HUES48 (cell line): Measurements from ENCODE around the gene CRYBB2.
"Not testable (repeated sequence)": the region's sequence is repeated elsewhere in the genome, so short reads cannot be mapped to it uniquely, and the experiment has no call there.

ENCODE experiments used
- H3K27ac ChIP-seq: one replicate; pipeline ENCODE4 v1.7.0; 2013; ENCODE audit warnings: low read depth, low read length, inconsistent platforms
- H3K27me3 ChIP-seq: 2 replicates; pipeline ENCODE4 v1.6.1; 2013; ENCODE audit warnings: mild to moderate bottlenecking, low read length; ENCODE audit not compliant: control insufficient read depth, insufficient read depth
- H3K36me3 ChIP-seq: 2 replicates; pipeline ENCODE4 v1.6.1; 2013; ENCODE audit warnings: low read length; ENCODE audit not compliant: control insufficient read depth, insufficient read depth
- H3K4me1 ChIP-seq: 2 replicates; pipeline ENCODE4 v1.6.1; 2013; ENCODE audit warnings: mild to moderate bottlenecking, low read length; ENCODE audit not compliant: control insufficient read depth, insufficient read depth
- H3K4me3 ChIP-seq: 2 replicates; pipeline ENCODE4 v1.5.1; 2013; ENCODE audit warnings: mild to moderate bottlenecking, low read depth, low read length
- H3K9ac ChIP-seq: 2 replicates; pipeline ENCODE4 v1.6.1; 2013; ENCODE audit warnings: mild to moderate bottlenecking, low read depth, low read length, moderate library complexity
- H3K9me3 ChIP-seq: 2 replicates; pipeline ENCODE4 v1.6.1; 2013; ENCODE audit warnings: low read length; ENCODE audit not compliant: control insufficient read depth, insufficient read depth

The CRYBB2 gene, protein sequence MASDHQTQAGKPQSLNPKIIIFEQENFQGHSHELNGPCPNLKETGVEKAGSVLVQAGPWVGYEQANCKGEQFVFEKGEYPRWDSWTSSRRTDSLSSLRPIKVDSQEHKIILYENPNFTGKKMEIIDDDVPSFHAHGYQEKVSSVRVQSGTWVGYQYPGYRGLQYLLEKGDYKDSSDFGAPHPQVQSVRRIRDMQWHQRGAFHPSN

DNA sequence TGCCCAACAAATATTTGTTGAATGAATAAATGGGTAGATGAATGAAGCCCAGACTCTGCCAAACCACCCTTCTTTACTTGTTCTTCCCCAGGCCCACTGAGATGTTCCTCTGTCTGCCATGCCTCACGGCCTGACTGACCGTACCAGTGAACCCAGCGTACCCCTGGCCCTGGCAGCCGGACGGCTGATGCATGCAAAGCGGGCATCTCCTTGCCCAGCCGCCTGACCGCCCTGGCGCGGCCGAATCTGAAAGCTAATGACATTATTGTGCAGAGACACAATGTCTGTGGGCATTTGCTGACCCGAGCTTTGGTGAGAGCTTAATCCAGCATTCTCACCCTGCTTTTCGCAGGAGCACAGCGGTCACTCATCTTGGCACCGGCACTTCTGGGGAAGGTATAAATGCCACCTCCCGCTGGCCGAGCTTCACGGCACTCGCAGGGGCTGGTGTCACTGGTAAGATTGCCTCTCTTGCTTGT is at the start of gene CRYBB2:
TSS of gene CRYBB2 (plus strand) at position 429 of the 479 bp plus-strand sequence. CDS start 1,791 bp downstream, outside the sequence.
- no peak within 1 kb of the TSS for H3K27ac ChIP-seq
- H3K36me3 ChIP-seq, result no peaks in the 10 kb centered on the region

DNA sequence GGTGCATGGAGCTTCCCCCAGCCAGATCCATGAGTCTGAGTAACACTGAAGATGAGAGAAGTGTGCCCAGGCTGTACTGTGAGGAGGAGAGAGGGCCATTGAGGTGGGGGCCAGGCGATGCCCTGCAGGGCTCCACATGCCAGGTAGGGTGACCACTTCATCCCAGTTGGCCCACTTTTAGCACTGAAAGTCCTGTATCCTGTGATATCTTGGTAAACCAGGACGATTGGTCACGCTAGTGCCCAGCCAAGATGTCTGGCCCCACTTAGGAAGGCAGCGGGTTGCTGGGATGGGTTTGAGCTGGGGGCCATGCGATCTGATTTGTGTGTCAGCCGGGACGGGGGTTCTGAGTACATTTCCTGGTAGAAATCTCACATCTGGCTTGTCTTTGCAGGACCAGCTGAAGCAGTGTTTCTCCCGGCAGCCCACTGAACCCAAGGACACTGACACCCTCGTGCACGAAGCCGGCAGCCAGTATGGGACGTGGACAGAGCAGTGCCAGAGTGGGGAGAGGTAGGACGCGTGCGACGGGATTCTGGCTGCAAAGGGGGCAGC is 48.9 kb upstream of the CRYBB2 start:
- peaks cover 14% of the 10 kb centered on the region for H3K36me3 ChIP-seq
- no peaks in the 10 kb centered on the region for H3K9me3 ChIP-seq
- no peak overlapping the region for H3K9ac ChIP-seq
- H3K27me3 ChIP-seq, result no peaks in the 10 kb centered on the region
- no peak overlapping the region for H3K27ac ChIP-seq
- H3K4me3 ChIP-seq, result no peak overlapping the region
- peaks cover 9% of the 10 kb centered on the region for H3K4me1 ChIP-seq

More for the DNA sequence above, at the start of gene CRYBB2:
- no peaks in the 10 kb centered on the region for H3K4me1 ChIP-seq
- H3K9me3 ChIP-seq, result no peaks in the 10 kb centered on the region
- no peaks in the 10 kb centered on the region for H3K27me3 ChIP-seq
- no peak within 1 kb of the TSS for H3K9ac ChIP-seq
- no peak within 1 kb of the TSS for H3K4me3 ChIP-seq

DNA sequence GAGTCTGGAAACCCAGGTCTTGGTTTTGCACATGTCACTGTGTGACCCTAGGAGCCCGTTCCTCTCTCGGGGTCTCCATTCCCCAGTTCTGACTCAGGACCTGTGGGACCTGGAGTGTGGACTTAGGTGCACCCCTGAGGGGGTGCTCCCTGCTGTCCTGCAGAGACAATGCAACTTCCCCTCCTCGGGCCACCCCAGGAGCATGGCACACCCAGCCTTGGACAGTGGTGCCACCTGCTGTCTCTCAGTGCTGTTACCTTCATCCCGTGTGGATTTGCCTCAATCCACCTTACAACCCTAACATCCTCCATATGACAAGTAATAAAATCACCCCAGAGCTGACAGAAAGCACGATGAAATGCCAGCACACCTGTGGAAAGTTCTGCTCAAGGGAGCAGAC is 47.3 kb upstream of the CRYBB2 start:
- no peak overlapping the region for H3K4me3 ChIP-seq
- H3K27ac ChIP-seq, result no peak overlapping the region
- peaks cover 15% of the 10 kb centered on the region for H3K36me3 ChIP-seq
- H3K9me3 ChIP-seq, result no peaks in the 10 kb centered on the region
- no peaks in the 10 kb centered on the region for H3K27me3 ChIP-seq
- H3K4me1 ChIP-seq, result peaks cover 9% of the 10 kb centered on the region
- no peak overlapping the region for H3K9ac ChIP-seq

DNA sequence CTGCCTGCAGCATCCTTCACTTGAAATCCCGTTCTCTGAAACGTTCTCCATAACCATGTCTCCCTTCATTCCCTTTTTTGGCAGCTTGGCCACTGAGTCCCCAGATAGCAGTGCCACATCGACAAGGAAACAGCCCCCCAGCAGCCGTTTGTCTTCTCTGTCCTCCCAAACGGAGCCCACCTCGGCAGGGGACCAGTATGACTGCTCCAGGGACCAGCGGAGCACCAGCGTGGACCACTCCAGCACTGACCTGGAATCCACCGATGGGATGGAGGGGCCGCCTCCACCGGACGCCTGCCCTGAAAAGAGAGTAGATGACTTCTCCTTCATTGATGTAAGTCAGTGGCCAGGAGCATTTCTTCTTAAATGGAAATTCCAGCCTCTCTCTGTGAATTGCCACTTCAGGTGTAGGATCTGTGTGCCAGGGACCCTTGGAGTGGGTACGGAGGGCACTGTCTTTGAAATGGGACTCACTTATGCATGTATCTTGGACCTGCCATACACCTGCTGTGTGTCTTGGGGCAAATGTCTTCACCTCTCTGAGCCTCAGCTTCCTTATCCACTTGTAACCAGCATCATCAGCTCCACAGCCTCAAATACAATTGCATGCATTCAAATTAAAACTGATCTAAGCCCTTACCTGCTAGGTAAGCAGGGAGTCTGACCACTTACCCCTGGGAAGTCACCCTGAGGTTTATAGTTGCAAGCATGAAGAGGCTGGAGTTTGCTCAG is 45.1 kb upstream of the CRYBB2 start:
- Histone ChIP-seq H3K4me3 (no peak overlapping the region), H3K27me3 (no peaks in the 10 kb centered on the region), H3K9me3 (no peaks in the 10 kb centered on the region), H3K36me3 (peaks cover 18% of the 10 kb centered on the region), H3K9ac (no peak overlapping the region), H3K27ac (no peak overlapping the region), H3K4me1 (peaks cover 9% of the 10 kb centered on the region)

DNA sequence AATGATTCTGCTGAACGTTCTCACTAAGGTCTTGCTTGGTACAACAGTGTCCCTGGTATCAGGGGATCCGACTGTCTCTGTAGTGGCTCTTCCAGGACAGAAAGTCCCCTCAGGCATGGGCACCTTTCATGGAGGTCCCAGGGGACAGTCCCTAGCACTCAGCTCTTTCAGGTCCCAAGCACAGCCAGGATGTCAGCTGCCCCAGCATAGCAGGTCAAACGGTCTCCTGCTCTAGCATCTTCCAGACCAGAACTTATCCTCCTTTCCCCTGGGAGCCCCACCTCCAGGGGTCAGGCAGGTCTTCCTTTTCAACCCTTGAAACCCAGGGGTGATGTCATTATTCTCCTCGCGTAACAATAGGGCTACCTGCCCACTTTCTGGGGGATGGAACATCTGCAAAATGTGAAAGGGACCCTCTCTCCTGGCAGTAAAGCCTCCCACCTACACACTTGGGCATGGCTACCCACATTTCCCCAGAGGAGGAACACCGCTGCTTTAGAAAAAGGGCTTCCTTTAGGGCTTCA is 44.5 kb upstream of the CRYBB2 start:
- Histone ChIP-seq H3K9me3 (peaks cover 2% of the 10 kb centered on the region; the same call in 1 of the 2 replicates), H3K4me1 (peaks cover 9% of the 10 kb centered on the region), H3K9ac (no peak overlapping the region), H3K27me3 (no peaks in the 10 kb centered on the region), H3K36me3 (peaks cover 23% of the 10 kb centered on the region), H3K4me3 (no peak overlapping the region), H3K27ac (no peak overlapping the region)

DNA sequence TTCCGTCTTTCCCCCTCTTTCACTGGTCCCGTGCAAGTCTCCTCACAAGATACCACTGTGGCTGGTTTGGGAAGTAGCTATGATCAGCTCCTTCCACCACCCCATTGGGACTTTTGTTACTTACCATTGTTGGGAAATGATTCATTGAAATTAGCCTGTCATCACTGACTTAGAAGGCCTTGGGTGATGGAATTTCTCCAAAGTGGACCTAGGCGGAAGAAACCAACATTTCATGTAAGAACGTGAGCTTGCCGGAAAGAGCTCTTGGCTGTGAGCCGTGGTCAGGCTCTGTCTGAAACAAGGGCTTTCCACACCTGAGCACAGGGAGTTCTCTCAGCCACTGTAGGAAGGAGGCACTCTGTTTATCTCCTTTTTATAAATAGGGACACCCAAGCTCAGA is 43.3 kb upstream of the CRYBB2 start:
- Histone ChIP-seq H3K27ac (no peak overlapping the region), H3K36me3 (peaks cover 23% of the 10 kb centered on the region), H3K27me3 (no peaks in the 10 kb centered on the region), H3K4me3 (no peak overlapping the region), H3K9ac (no peak overlapping the region), H3K4me1 (peaks cover 9% of the 10 kb centered on the region), H3K9me3 (peaks cover 2% of the 10 kb centered on the region; the same call in 1 of the 2 replicates)

DNA sequence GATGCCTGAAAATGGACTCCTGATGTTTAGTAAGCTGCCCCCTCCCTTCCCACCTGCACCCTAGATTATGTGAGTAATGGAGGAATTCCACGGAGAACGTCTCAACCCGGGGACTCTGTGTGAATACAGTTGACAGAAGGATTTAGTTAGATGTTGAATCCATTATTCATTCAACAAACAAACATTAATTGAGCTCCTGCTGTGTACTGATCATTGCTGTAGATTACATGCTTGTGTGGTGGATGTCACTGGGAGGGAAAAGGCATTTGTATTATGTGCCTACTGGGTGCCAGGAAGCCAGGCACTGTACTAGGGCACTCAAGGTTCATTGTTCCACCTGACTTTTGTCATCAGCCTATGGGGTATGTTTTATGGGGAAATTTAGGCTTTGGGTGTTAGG is 42.6 kb upstream of the CRYBB2 start:
- H3K27ac ChIP-seq, result no peak overlapping the region
- peaks cover 23% of the 10 kb centered on the region for H3K36me3 ChIP-seq

DNA sequence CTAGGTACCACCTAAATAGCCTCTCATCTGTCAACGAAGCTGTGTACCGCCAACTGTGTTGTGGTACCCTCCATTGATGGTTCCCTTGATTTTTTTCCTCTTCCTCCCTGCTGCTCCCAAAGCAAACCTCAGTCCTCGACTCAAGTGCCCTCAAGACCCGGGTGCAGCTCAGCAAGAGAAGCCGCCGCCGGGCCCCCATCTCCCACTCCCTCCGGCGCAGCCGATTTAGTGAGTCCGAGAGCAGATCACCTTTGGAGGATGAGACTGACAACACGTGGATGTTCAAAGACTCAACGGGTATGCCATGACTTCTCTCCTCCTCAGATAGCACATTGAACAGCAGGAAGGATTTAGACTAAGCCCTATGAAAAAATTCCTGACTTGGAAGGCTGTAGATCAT is 42.2 kb upstream of the CRYBB2 start:
- Histone ChIP-seq H3K27ac (no peak overlapping the region), H3K36me3 (peaks cover 23% of the 10 kb centered on the region), H3K9ac (no peak overlapping the region), H3K27me3 (no peaks in the 10 kb centered on the region), H3K4me1 (peaks cover 9% of the 10 kb centered on the region), H3K9me3 (peaks cover 2% of the 10 kb centered on the region; the same call in 1 of the 2 replicates), H3K4me3 (no peak overlapping the region)

More for the DNA sequence above, 42.6 kb upstream of the CRYBB2 start:
- H3K4me1 ChIP-seq, result peaks cover 9% of the 10 kb centered on the region
- H3K27me3 ChIP-seq, result no peaks in the 10 kb centered on the region
- H3K4me3 ChIP-seq, result no peak overlapping the region
- peaks cover 2% of the 10 kb centered on the region; the same call in 1 of the 2 replicates for H3K9me3 ChIP-seq
- H3K9ac ChIP-seq, result no peak overlapping the region

DNA sequence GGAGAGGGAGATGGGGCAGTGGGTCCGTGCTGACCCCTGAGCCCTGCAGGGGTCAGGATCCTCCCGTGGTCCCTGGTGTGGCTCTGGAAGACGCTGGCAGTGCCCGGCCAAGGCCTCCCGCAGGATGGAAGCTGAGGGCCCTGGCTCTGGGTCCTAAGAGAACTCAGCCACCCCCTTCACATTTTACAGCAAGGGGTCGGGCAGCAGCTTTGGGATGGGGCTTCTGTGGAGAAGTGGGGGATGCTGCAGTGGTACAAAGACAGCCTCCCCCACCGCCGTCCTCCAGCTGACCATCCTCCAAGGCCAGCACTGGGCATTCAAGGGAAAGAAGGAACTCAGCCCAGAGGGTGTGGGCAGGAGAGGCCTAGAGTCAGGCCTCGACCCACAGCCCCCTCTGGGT is 41.5 kb upstream of the CRYBB2 start:
- Histone ChIP-seq H3K27me3 (no peaks in the 10 kb centered on the region), H3K9me3 (peaks cover 2% of the 10 kb centered on the region; the same call in 1 of the 2 replicates), H3K27ac (no peak overlapping the region), H3K9ac (no peak overlapping the region), H3K36me3 (peaks cover 23% of the 10 kb centered on the region), H3K4me3 (no peak overlapping the region), H3K4me1 (peaks cover 9% of the 10 kb centered on the region)

DNA sequence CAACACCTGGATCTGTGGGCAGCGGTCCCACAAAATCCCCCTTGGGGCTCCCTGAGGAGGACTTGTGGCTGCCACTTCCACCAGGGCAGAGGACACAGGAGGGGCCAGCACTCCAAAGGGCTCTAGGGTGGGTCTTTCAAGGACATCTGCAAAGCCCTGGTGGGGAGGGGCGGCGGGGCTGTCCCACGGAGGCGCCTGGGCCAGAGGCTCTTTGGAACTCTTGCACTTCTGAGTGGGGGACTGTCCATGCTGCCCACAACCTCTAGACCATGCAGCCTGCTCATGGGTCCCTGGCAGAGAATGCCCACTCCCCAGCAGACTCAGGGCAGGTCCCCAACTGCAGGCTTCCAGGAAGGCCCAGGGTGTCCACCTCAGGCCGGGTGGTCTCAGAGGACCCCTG is 41.1 kb upstream of the CRYBB2 start:
- H3K36me3 ChIP-seq, result peaks cover 23% of the 10 kb centered on the region
- not testable (repeated sequence) for H3K27ac ChIP-seq, H3K4me1 ChIP-seq, H3K9me3 ChIP-seq, H3K27me3 ChIP-seq, H3K9ac ChIP-seq, H3K4me3 ChIP-seq
